ENCODE results near the gene HS6ST3. TPM values are rescaled to one million over a fixed set of nuclear protein-coding genes. Genes with fewer than 3 reads are reported as not detected.

Gene HS6ST3
- total and polyA plus RNA-seq, 9 of the 15 experiments (the other 6 are each of a cell fraction or from before 2014, with no cell fraction given): not detected

- no TSS peak for BruUV-seq (replicated peaks)
- Histone ChIP-seq H3K9me3 (replicated peaks; ENCODE audit: control insufficient read depth, insufficient read depth, low read depth, low read length) (no peaks in the 10 kb centered on the region), H3K27me3 (ENCODE audit: control insufficient read depth in 2 of 2, insufficient read depth in 2 of 2, low read length in 2 of 2) (no peaks in the 10 kb centered on the region), H3K4me3 (no peak overlapping the region), H3K4me2 (ENCODE audit: insufficient read depth, low read length) (no peak overlapping the region), H3K4me1 (replicated peaks in 1 of 2; ENCODE audit: control insufficient read depth in 2 of 2, insufficient read depth in 2 of 2, low read length in 2 of 2) (no peaks in the 10 kb centered on the region), H3K9me1 (ENCODE audit: control insufficient read depth, insufficient read depth, low read length) (no peaks in the 10 kb centered on the region), H3K36me3 (ENCODE audit: control insufficient read depth, insufficient read depth, low read length) (no peaks in the 10 kb centered on the region), H3K27ac (ENCODE audit: extremely low read depth, low read depth, low read length) (no peak overlapping the region), H2AFZ (ENCODE audit: low read depth, low read length) (no peak overlapping the region), H4K20me1 (replicated peaks; ENCODE audit: control insufficient read depth, insufficient read depth, low read length) (no peaks in the 10 kb centered on the region), H3K9ac (ENCODE audit: insufficient read depth in 1 of 2, low read depth in 2 of 2, low read length in 2 of 2) (no peak overlapping the region), H3K79me2 (ENCODE audit: control insufficient read depth, insufficient read depth, low read length) (no peaks in the 10 kb centered on the region)
- no peak for DNase-seq (ENCODE audit: extremely low read depth in 1 of 4, low spot score in 3 of 4)
- TF ChIP-seq ELF1 (tag; IDR thresholded peaks at IDR 0.05) (no peak), ZNF75A (CRISPR knock-in tag; IDR thresholded peaks at IDR 0.05) (no peak), TCFL5 (CRISPR knock-in tag; conservative IDR thresholded peaks at IDR 0.05) (no peak), ZSCAN29 (IDR thresholded peaks at IDR 0.05) (no peak), KLF16 (IDR thresholded peaks at IDR 0.05) (no peak), HDGF (IDR thresholded peaks at IDR 0.05) (no peak)
- no peak for ATAC-seq
- intact Hi-C loops (cut with micrococcal nuclease) (no loop called here), in situ Hi-C loops (cut with MboI) (no loop called here)
- CTCF ChIA-PET (ENCODE audit: low intra/inter-chr PET ratio): no interaction called here
- 0% methylated on average over 3 of the region's 3 CpGs for WGBS (ENCODE audit: insufficient coverage, low coverage, missing lambda C conversion rate)
- no peak for FAIRE-seq
- POLR2A ChIA-PET: interaction anchor here (0.6 kb wide), 1 partner anchor 173 kb away, joined by 4 read pairs; no protein-coding TSS in a partner anchor
Measured at GRCh38 chr13:96426167-96426566, 336.3 kb downstream of the HS6ST3 start.

- no peaks in the 10 kb centered on the region for H3K36me3 ChIP-seq (ENCODE audit: control insufficient read depth, insufficient read depth, low read length)
- no peak for ATAC-seq
- no peak overlapping the region for H3K27ac ChIP-seq (ENCODE audit: extremely low read depth, low read depth, low read length)
- in situ Hi-C loops (cut with MboI) (no loop called here), intact Hi-C loops (cut with micrococcal nuclease) (no loop called here)
- H4K20me1 ChIP-seq (replicated peaks; ENCODE audit: control insufficient read depth, insufficient read depth, low read length): no peaks in the 10 kb centered on the region
- no peak for FAIRE-seq
- ChIA-PET POLR2A (no interaction called here), CTCF (ENCODE audit: low intra/inter-chr PET ratio) (no interaction called here)
- no peak overlapping the region for H3K9ac ChIP-seq (ENCODE audit: insufficient read depth in 1 of 2, low read depth in 2 of 2, low read length in 2 of 2)
- no peak for DNase-seq (ENCODE audit: extremely low read depth in 1 of 4, low spot score in 3 of 4)
- no peak overlapping the region for H3K4me3 ChIP-seq
- no peaks in the 10 kb centered on the region for H3K27me3 ChIP-seq (ENCODE audit: control insufficient read depth in 2 of 2, insufficient read depth in 2 of 2, low read length in 2 of 2)
- BruUV-seq (replicated peaks): no TSS peak
- no peaks in the 10 kb centered on the region for H3K9me3 ChIP-seq (replicated peaks; ENCODE audit: control insufficient read depth, insufficient read depth, low read depth, low read length)
- no peaks in the 10 kb centered on the region for H3K4me1 ChIP-seq (replicated peaks in 1 of 2; ENCODE audit: control insufficient read depth in 2 of 2, insufficient read depth in 2 of 2, low read length in 2 of 2)
- no peak overlapping the region for H2AFZ ChIP-seq (ENCODE audit: low read depth, low read length)
- H3K9me1 ChIP-seq (ENCODE audit: control insufficient read depth, insufficient read depth, low read length): no peaks in the 10 kb centered on the region
- no peak overlapping the region for H3K4me2 ChIP-seq (ENCODE audit: insufficient read depth, low read length)
- H3K79me2 ChIP-seq (ENCODE audit: control insufficient read depth, insufficient read depth, low read length): no peaks in the 10 kb centered on the region
- WGBS (ENCODE audit: insufficient coverage, low coverage, missing lambda C conversion rate): 2% methylated on average over 5 of the region's 5 CpGs
- TF ChIP-seq ZNF395 (CRISPR knock-in tag; IDR thresholded peaks at IDR 0.05) (no peak), THRA (IDR thresholded peaks at IDR 0.05) (no peak), KAT2B (IDR thresholded peaks at IDR 0.05; ENCODE audit: low read depth, low read length) (no peak), ZNF280B (CRISPR knock-in tag; IDR thresholded peaks at IDR 0.05) (no peak), FOXJ2 (tag; IDR thresholded peaks at IDR 0.05) (no peak), FOXA3 (CRISPR knock-in tag; conservative IDR thresholded peaks at IDR 0.05 in 1 of 2, IDR thresholded peaks at IDR 0.05 in 1 of 2) (no peak), PRMT5 (CRISPR knock-in tag; IDR thresholded peaks at IDR 0.05) (no peak), KDM2B (CRISPR knock-in tag; IDR thresholded peaks at IDR 0.05) (no peak)
Measured at GRCh38 chr13:96428911-96429310, 339.0 kb downstream of the HS6ST3 start.
